K562 (cell line): ENCODE data around the gene SULT1C4. TPM values are rescaled to one million over a fixed set of nuclear protein-coding genes. Genes with fewer than 3 reads are reported as not detected.

ENCODE experiments used
- ATAC-seq: fragments of 200-7000 bp; cut with Tn5 transposase; 3 replicates; pipeline ENCODE4 v1.9.1; 2020; ENCODE audit warnings: moderate library complexity
- BruUV-seq: library from RNA; stranded (reverse); fragments of 400-500 nt; replicated peaks from 2 replicates; lab custom pipeline; 2021; lab: Mats Ljungman, UMichigan
- CTCF ChIA-PET: fragments of 300-600 bp; formaldehyde crosslinking; extraction: SDS; loops from one replicate; lab custom pipeline; 2021; ENCODE audit warnings: low intra/inter-chr PET ratio; lab: Yijun Ruan, JAX
- POLR2A ChIA-PET: fragments of 300-600, 350-650 bp; sonication (Branson Sonifier 250); formaldehyde crosslinking; extraction: SDS; loops from one replicate; lab custom pipeline; 2021; ENCODE audit warnings: antibody characterized with exemption, inconsistent platforms; lab: Yijun Ruan, JAX
- DNase-seq, 4 experiments: peaks; one replicate each; pipeline versions ENCODE4 v3.0.0 to v3.0.0-alpha.2; 2011 to 2018; ENCODE audit warnings: low spot score in 3 of 4, mixed read lengths in 3 of 4; ENCODE audit errors: extremely low read depth in 1 of 4
- FAIRE-seq: peaks from 2 replicates; lab custom pipeline; 2011; peaks lifted over from hg19 to GRCh38; lab: Jason Lieb, UNC
- H2AFZ ChIP-seq: 2 replicates; pipeline ENCODE4 v1.6.0; 2011; ENCODE audit warnings: low read depth, low read length, control low read depth, inconsistent platforms
- H3K27ac ChIP-seq: fragments of 200-600 bp; 3 replicates; pipeline ENCODE4 v1.8.0; 2011; ENCODE audit warnings: low read depth, mild to moderate bottlenecking, control low read depth, inconsistent platforms, low read length, moderate library complexity, mixed read lengths; ENCODE audit errors: extremely low read depth
- H3K27me3 ChIP-seq, 2 experiments: fragments of 300-600 bp in 1 of 2; 2 replicates in 1 of 2; 3 replicates in 1 of 2; pipeline versions ENCODE4 v1.6.0 to v1.8.0; 2011; ENCODE audit warnings: inconsistent platforms in 2 of 2, low read length in 2 of 2, mild to moderate bottlenecking in 1 of 2, mixed read lengths in 1 of 2, moderate library complexity in 1 of 2; ENCODE audit not compliant: control insufficient read depth in 2 of 2, insufficient read depth in 2 of 2
- H3K36me3 ChIP-seq: fragments of 300-600 bp; 3 replicates; pipeline ENCODE4 v1.8.0; 2011; ENCODE audit warnings: mild to moderate bottlenecking, low read length, inconsistent platforms; ENCODE audit not compliant: control insufficient read depth, insufficient read depth
- H3K4me1 ChIP-seq, 2 experiments: fragments of 200-600 bp in 1 of 2; replicated peaks in 1 of 2; 2 replicates in 1 of 2; 3 replicates in 1 of 2; pipeline versions ENCODE4 v1.5.1 to v1.8.0; 2011; ENCODE audit warnings: inconsistent platforms in 2 of 2, low read length in 2 of 2, mild to moderate bottlenecking in 1 of 2, mixed read lengths in 1 of 2, moderate library complexity in 1 of 2; ENCODE audit not compliant: control insufficient read depth in 2 of 2, insufficient read depth in 2 of 2
- H3K4me2 ChIP-seq: 2 replicates; pipeline ENCODE4 v1.6.1; 2011; ENCODE audit warnings: low read length, control low read depth, inconsistent platforms, mixed read lengths; ENCODE audit not compliant: insufficient read depth
- H3K4me3 ChIP-seq: fragments of 200-600 bp; sonication (generic), shearing (Covaris generic); 2 replicates; pipeline ENCODE4 v1.5.1; 2016; ENCODE audit warnings: control low read depth, inconsistent platforms
- H3K79me2 ChIP-seq: fragments of 200-600 bp; 3 replicates; pipeline ENCODE4 v1.8.0; 2011; ENCODE audit warnings: low read length, inconsistent platforms; ENCODE audit not compliant: control insufficient read depth, insufficient read depth
- H3K9ac ChIP-seq, 2 experiments: 2 replicates each; pipeline versions ENCODE4 v1.6.0 to v1.6.1; 2011; ENCODE audit warnings: low read depth in 2 of 2, low read length in 2 of 2, control low read depth in 1 of 2, inconsistent platforms in 1 of 2, mild to moderate bottlenecking in 1 of 2, mixed read lengths in 1 of 2; ENCODE audit not compliant: insufficient read depth in 1 of 2
- H3K9me1 ChIP-seq: one replicate; pipeline ENCODE4 v1.6.0; 2011; ENCODE audit warnings: inconsistent platforms, mild to moderate bottlenecking, low read length, moderate library complexity; ENCODE audit not compliant: control insufficient read depth, insufficient read depth
- H3K9me3 ChIP-seq: replicated peaks from 2 replicates; pipeline ENCODE4 v1.5.1; 2011; ENCODE audit warnings: low read depth, low read length, inconsistent platforms; ENCODE audit not compliant: control insufficient read depth, insufficient read depth
- H4K20me1 ChIP-seq: replicated peaks from 2 replicates; pipeline ENCODE4 v1.6.1; 2011; ENCODE audit warnings: low read length, inconsistent platforms, mixed read lengths; ENCODE audit not compliant: control insufficient read depth, insufficient read depth
- ARID2 ChIP-seq: fragments of 450-650 bp; IDR thresholded peaks from 2 replicates; pipeline ENCODE4 v1.6.1; 2017; ENCODE audit warnings: antibody characterized with exemption, mild to moderate bottlenecking
- CHD2 ChIP-seq: IDR thresholded peaks from 2 replicates; pipeline ENCODE4 v1.6.1; 2011; ENCODE audit warnings: low read depth, low read length
- FOXM1 ChIP-seq, 2 experiments: fragments of 450-650 bp in 1 of 2; sonication (generic) in 1 of 2; formaldehyde crosslinking in 1 of 2; IDR thresholded peaks; 2 replicates each; pipeline versions ENCODE4 v1.6.1 to v1.9.0; 2017 to 2022; ENCODE audit warnings: low read depth in 2 of 2, mild to moderate bottlenecking in 2 of 2, missing genetic modification reagents in 1 of 2, moderate library complexity in 1 of 2
- HDAC6 ChIP-seq: IDR thresholded peaks from 2 replicates; pipeline ENCODE4 v1.6.1; 2012; ENCODE audit warnings: low read depth, mild to moderate bottlenecking, control low read depth, inconsistent platforms, low read length, moderate library complexity
- LEF1 ChIP-seq: fragments of 450-650 bp; IDR thresholded peaks from 2 replicates; pipeline ENCODE4 v1.6.1; 2016; ENCODE audit warnings: mild to moderate bottlenecking
- MYBL2 ChIP-seq, 2 experiments: fragments of 450-650 bp in 1 of 2; sonication (generic) in 1 of 2; formaldehyde crosslinking in 1 of 2; IDR thresholded peaks; 2 replicates each; pipeline versions ENCODE4 v1.6.1 to v1.8.1; 2017 to 2022; ENCODE audit warnings: borderline replicate concordance in 1 of 2, inconsistent platforms in 1 of 2, low read depth in 1 of 2, mild to moderate bottlenecking in 1 of 2, missing genetic modification reagents in 1 of 2, moderate library complexity in 1 of 2
- NR2F6 ChIP-seq: fragments of 450-650 bp; formaldehyde crosslinking; IDR thresholded peaks from 2 replicates; pipeline ENCODE4 v1.4.0; 2020; ENCODE audit warnings: mild to moderate bottlenecking
- PHTF2 ChIP-seq: fragments of 250-450 bp; sonication (Bioruptor Pico); IDR thresholded peaks from 2 replicates; pipeline ENCODE4 v1.5.0; 2021; ENCODE audit warnings: mild to moderate bottlenecking
- SMC3 ChIP-seq: conservative IDR thresholded peaks from 2 replicates; pipeline ENCODE4 v1.6.1; 2011; ENCODE audit warnings: low read depth, low read length, improper control_type of control experiment; ENCODE audit not compliant: insufficient read depth
- U2AF1 ChIP-seq: fragments of 200-400 bp; formaldehyde crosslinking; optimal IDR thresholded peaks from 2 replicates; pipeline ENCODE3; 2017; ENCODE audit warnings: mild to moderate bottlenecking, low read depth, low read length, moderate library complexity
- ZKSCAN3 ChIP-seq: fragments of 250-450 bp; sonication (Bioruptor Pico); IDR thresholded peaks from 2 replicates; pipeline ENCODE4 v1.4.0; 2020
- ZNF124 ChIP-seq: sonication (generic); formaldehyde crosslinking; IDR thresholded peaks from 2 replicates; pipeline ENCODE4 v1.8.1; 2022; ENCODE audit warnings: missing genetic modification reagents
- ZNF639 ChIP-seq, 2 experiments: fragments of 200-800 bp in 1 of 2; sonication (Bioruptor generic) in 1 of 2; sonication (generic) in 1 of 2; formaldehyde crosslinking in 1 of 2; IDR thresholded peaks in 1 of 2; conservative IDR thresholded peaks in 1 of 2; 2 replicates each; pipeline versions ENCODE4 v1.5.0 to v1.6.1; 2016 to 2020; ENCODE audit warnings: missing compliant biosample characterization in 1 of 2, missing genetic modification characterization in 1 of 2, missing genetic modification reagents in 1 of 2
- ZNF764 ChIP-seq: fragments of 250-450 bp; sonication (Bioruptor Pico); IDR thresholded peaks from 2 replicates; pipeline ENCODE4 v1.4.0; 2020; ENCODE audit warnings: low read depth, mild to moderate bottlenecking, moderate library complexity
- WGBS: fragments of 100-300 bp; shearing (Covaris generic); methylation state at CpG from one replicate; pipeline ENCODE4 v1.1.6; 2016; ENCODE audit warnings: low coverage, mixed read lengths; ENCODE audit not compliant: insufficient coverage; ENCODE audit errors: missing lambda C conversion rate; 5-methylcytosine and 5-hydroxymethylcytosine counted together
- in situ Hi-C: fragments of 300-500 bp; cut with MboI; formaldehyde crosslinking; loops from 4 replicates; pipeline ENCODE4 v1.15.0; 2018; ENCODE audit warnings: inconsistent platforms, mixed read lengths
- intact Hi-C: fragments of 100-400 bp; cut with micrococcal nuclease; formaldehyde crosslinking; loops from 2 replicates; pipeline ENCODE4 v1.14.2; 2022
- polyA plus RNA-seq, 8 experiments: library from polyadenylated mRNA; depleted of rRNA in 4 of 8; stranded (reverse) in 5 of 8; unstranded in 3 of 8; fragments of >200 nt; fragmentation: Nextera tagmentation in 2 of 8; fragmentation: Illumina TruSeq in 1 of 8; extraction: Ambion mirVana in 2 of 8; extraction: Trizol in 1 of 8; gene quantifications; 2 replicates each; pipeline versions ENCODE4 v1.2.1 to v1.2.3, GENCODE V29; 2011 to 2014; ENCODE audit warnings: inconsistent platforms in 1 of 8, missing spikeins in 1 of 8
- total RNA-seq, 7 experiments: library from RNA; depleted of rRNA in 6 of 7; stranded (reverse); fragments of >200 nt in 6 of 7; fragmentation: Illumina TruSeq in 2 of 7; extraction: Trizol in 2 of 7; gene quantifications; 2 replicates each; pipeline versions ENCODE4 v1.2.1 to v1.2.3, GENCODE V29; 2011 to 2021; ENCODE audit warnings: low replicate concordance in 1 of 7
- TF ChIP-seq, protein P1 (sequence below): sonication (generic); formaldehyde crosslinking; IDR thresholded peaks from 2 replicates; pipeline ENCODE4 v1.8.0; 2022; ENCODE audit warnings: mild to moderate bottlenecking, missing genetic modification reagents
- TF ChIP-seq, protein P2 (sequence below): fragments of 200-800 bp; sonication (Bioruptor generic); IDR thresholded peaks from 2 replicates; pipeline ENCODE4 v1.6.1; 2017; ENCODE audit warnings: missing genetic modification characterization, missing compliant biosample characterization

SULT1C4 gene
- total and polyA plus RNA-seq, 9 of the 15 experiments (the other 6 are each of a cell fraction or from before 2014, with no cell fraction given), result 0.04 to 0.14 (median 0.09) TPM; not detected in 5

DNA sequence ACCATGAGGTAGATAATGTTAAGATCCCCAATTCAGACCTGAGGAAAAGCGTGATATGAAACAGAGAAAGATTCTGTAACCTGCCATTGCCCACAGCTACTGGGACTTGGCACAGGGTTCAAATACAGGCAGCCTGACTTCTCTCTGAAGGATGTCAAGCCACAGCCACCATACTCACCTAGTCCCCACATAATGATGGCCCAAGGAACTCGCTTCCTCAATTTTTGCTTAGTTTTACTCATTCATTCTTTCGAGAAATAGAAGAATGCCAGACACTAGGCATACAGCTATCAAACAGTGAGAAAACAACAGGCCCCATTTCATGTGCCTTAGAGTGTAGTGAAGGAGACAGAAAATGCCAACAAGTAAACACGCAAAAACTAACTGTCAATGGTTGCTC is 980 bp upstream of the SULT1C4 start:
- Histone ChIP-seq H3K4me1 (peaks cover 5 to 8% of the 10 kb centered on the region in 2 experiments; a peak in 3 of 5 replicates), H3K9ac (no peak overlapping the region), H3K4me2 (no peak overlapping the region), H3K79me2 (no peaks in the 10 kb centered on the region), H3K36me3 (no peaks in the 10 kb centered on the region), H3K27me3 (no peaks in the 10 kb centered on the region), H3K4me3 (no peak overlapping the region), H3K9me1 (no peaks in the 10 kb centered on the region), H2AFZ (peak overlapping the region; percentile 82), H4K20me1 (no peaks in the 10 kb centered on the region), H3K9me3 (no peaks in the 10 kb centered on the region), H3K27ac (no peak overlapping the region)
- no peak for DNase-seq
- ATAC-seq, result no peak
- intact Hi-C loops, result no loop called here
- WGBS, result 39% methylated on average over 4 of the region's 4 CpGs
- CTCF ChIA-PET, result no interaction called here
- POLR2A ChIA-PET, result no interaction called here
- no peak for FAIRE-seq
- in situ Hi-C loops, result no loop called here
- no TSS peak for BruUV-seq
- TF ChIP-seq FOXM1 (IDR thresholded peaks at IDR 0.05; ENCODE audit: low read depth) (no peak), FOXM1 (CRISPR knock-in tag; IDR thresholded peaks at IDR 0.05; ENCODE audit: low read depth) (no peak), HDAC6 (no peak), NR2F6 (no peak), ZNF764 (CRISPR knock-in tag) (no peak), PHTF2 (CRISPR knock-in tag) (no peak), U2AF1 (no peak), MYBL2 (IDR thresholded peaks at IDR 0.05; ENCODE audit: low read depth) (no peak), MYBL2 (CRISPR knock-in tag; IDR thresholded peaks at IDR 0.05; ENCODE audit: borderline replicate concordance) (no peak), ZKSCAN3 (CRISPR knock-in tag) (no peak), ZNF639 (CRISPR knock-in tag; conservative IDR thresholded peaks at IDR 0.05 in 1 of 2, IDR thresholded peaks at IDR 0.05 in 1 of 2) (no peak), ARID2 (no peak), SMC3 (no peak), ZNF124 (CRISPR knock-in tag) (no peak), CHD2 (no peak), LEF1 (no peak)
- TF ChIP-seq, protein P1, sequence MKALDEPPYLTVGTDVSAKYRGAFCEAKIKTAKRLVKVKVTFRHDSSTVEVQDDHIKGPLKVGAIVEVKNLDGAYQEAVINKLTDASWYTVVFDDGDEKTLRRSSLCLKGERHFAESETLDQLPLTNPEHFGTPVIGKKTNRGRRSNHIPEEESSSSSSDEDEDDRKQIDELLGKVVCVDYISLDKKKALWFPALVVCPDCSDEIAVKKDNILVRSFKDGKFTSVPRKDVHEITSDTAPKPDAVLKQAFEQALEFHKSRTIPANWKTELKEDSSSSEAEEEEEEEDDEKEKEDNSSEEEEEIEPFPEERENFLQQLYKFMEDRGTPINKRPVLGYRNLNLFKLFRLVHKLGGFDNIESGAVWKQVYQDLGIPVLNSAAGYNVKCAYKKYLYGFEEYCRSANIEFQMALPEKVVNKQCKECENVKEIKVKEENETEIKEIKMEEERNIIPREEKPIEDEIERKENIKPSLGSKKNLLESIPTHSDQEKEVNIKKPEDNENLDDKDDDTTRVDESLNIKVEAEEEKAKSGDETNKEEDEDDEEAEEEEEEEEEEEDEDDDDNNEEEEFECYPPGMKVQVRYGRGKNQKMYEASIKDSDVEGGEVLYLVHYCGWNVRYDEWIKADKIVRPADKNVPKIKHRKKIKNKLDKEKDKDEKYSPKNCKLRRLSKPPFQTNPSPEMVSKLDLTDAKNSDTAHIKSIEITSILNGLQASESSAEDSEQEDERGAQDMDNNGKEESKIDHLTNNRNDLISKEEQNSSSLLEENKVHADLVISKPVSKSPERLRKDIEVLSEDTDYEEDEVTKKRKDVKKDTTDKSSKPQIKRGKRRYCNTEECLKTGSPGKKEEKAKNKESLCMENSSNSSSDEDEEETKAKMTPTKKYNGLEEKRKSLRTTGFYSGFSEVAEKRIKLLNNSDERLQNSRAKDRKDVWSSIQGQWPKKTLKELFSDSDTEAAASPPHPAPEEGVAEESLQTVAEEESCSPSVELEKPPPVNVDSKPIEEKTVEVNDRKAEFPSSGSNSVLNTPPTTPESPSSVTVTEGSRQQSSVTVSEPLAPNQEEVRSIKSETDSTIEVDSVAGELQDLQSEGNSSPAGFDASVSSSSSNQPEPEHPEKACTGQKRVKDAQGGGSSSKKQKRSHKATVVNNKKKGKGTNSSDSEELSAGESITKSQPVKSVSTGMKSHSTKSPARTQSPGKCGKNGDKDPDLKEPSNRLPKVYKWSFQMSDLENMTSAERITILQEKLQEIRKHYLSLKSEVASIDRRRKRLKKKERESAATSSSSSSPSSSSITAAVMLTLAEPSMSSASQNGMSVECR (CRISPR knock-in tag), result no peak
- TF ChIP-seq, protein P2, sequence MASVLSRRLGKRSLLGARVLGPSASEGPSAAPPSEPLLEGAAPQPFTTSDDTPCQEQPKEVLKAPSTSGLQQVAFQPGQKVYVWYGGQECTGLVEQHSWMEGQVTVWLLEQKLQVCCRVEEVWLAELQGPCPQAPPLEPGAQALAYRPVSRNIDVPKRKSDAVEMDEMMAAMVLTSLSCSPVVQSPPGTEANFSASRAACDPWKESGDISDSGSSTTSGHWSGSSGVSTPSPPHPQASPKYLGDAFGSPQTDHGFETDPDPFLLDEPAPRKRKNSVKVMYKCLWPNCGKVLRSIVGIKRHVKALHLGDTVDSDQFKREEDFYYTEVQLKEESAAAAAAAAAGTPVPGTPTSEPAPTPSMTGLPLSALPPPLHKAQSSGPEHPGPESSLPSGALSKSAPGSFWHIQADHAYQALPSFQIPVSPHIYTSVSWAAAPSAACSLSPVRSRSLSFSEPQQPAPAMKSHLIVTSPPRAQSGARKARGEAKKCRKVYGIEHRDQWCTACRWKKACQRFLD (CRISPR knock-in tag), result no peak
